ENCODE data around the gene LMBR1. TPM values are rescaled to one million over a fixed set of nuclear protein-coding genes. Genes with fewer than 3 reads are reported as not detected.

The LMBR1 gene
- total and polyA plus RNA-seq, 2 donors (not counting 1 experiment from before 2014, with no cell fraction given): 30.8 to 41.6 TPM

GRCh38 chr7:156895024-156895780, 2.2 kb upstream of the LMBR1 start:
- Histone ChIP-seq H3K27ac (ENCODE audit: insufficient read depth, low read length) (no peak overlapping the region), H3K9ac (ENCODE audit: insufficient read depth, low read length) (no peak overlapping the region), H2AFZ (ENCODE audit: low read length) (no peak overlapping the region), H3K4me3 (replicated peaks in 1 of 4; ENCODE audit: control extremely low read depth in 1 of 4, insufficient read depth in 1 of 4, low read depth in 3 of 4, low read length in 4 of 4) (no peak overlapping the region), H4K20me1 (ENCODE audit: control insufficient read depth, extremely low read depth, insufficient read depth, low read length) (no peaks in the 10 kb centered on the region), H3K4me2 (ENCODE audit: extremely low read depth, insufficient read depth, low read length) (no peak overlapping the region), H3K4me1 (ENCODE audit: control insufficient read depth, extremely low read depth, insufficient read depth, low read length) (peaks cover 3% of the 10 kb centered on the region), H3K36me3 (ENCODE audit: control insufficient read depth, insufficient read depth, low read length) (no peaks in the 10 kb centered on the region), H3K9me3 (ENCODE audit: control insufficient read depth, insufficient read depth, low read depth, low read length) (no peaks in the 10 kb centered on the region), H3K79me2 (ENCODE audit: control insufficient read depth, insufficient read depth, low read length) (peaks cover 7% of the 10 kb centered on the region), H3K27me3 (ENCODE audit: control insufficient read depth, insufficient read depth, low read length) (no peaks in the 10 kb centered on the region)
- no peak for DNase-seq (ENCODE audit: low read depth in 2 of 2)
- TF ChIP-seq EZH2 (IDR thresholded peaks at IDR 0.05; ENCODE audit: low read length, missing control alignments) (no peak), CTCF (conservative IDR thresholded peaks at IDR 0.05 in 1 of 2, IDR thresholded peaks at IDR 0.05 in 1 of 2; ENCODE audit: low read depth in 1 of 2, low read length in 2 of 2) (no peak)

DNA sequence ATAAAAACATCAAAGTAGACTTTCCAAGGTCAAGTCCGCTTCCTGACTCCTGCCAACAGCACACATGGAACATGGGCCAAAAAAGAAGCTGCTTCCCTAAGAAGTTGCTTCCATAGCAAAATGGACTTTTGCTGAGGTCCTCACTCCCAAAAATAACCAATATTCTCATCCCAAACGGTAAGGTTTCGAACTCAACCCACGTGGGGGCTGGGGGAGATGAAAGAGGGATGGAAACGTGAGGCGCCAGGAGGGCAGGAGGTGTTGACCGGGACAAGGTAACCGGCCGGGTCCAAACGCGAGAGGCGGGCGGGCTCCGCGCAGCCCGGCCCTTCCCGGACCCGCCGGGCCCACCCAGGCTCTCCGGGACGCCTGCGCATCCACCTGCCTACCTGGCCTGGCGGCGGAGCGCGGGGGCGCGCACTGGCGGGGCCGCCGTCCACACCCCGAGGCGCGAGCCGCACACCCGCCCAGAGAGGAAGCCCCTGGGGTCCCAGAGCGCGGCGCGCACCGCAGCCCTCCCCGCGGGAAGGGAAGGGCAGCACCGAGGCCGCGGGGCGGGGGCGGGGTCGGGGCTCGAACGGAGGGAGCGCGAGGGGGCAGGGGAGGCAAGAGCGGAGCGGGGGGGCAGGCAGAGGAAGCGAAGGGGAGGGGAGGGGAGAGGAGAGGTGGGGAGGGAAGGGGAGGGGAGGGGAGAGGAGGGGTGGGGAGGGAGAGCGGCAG, 742 bp downstream of the LMBR1 start:
- peak in 1 of 2 donors; percentile 19 for DNase-seq (ENCODE audit: low read depth in 2 of 2)
- peak overlapping the region; percentile 57 for H3K9ac ChIP-seq (ENCODE audit: insufficient read depth, low read length)

More for the DNA sequence above, 742 bp downstream of the LMBR1 start:
- H3K9me3 ChIP-seq (ENCODE audit: control insufficient read depth, insufficient read depth, low read depth, low read length): no peaks in the 10 kb centered on the region
- peak overlapping the region; percentile 99 for H3K4me2 ChIP-seq (ENCODE audit: extremely low read depth, insufficient read depth, low read length)
- peak overlapping the region; percentile 58 for H2AFZ ChIP-seq (ENCODE audit: low read length)
- no peaks in the 10 kb centered on the region for H4K20me1 ChIP-seq (ENCODE audit: control insufficient read depth, extremely low read depth, insufficient read depth, low read length)
- H3K27me3 ChIP-seq (ENCODE audit: control insufficient read depth, insufficient read depth, low read length): no peaks in the 10 kb centered on the region
- H3K79me2 ChIP-seq (ENCODE audit: control insufficient read depth, insufficient read depth, low read length): peaks cover 7% of the 10 kb centered on the region
- H3K4me1 ChIP-seq (ENCODE audit: control insufficient read depth, extremely low read depth, insufficient read depth, low read length): peaks cover 3% of the 10 kb centered on the region
- peak overlapping the region; percentile 75 to 85 (median 82) for H3K4me3 ChIP-seq (replicated peaks in 1 of 4; ENCODE audit: control extremely low read depth in 1 of 4, insufficient read depth in 1 of 4, low read depth in 3 of 4, low read length in 4 of 4)
- H3K36me3 ChIP-seq (ENCODE audit: control insufficient read depth, insufficient read depth, low read length): no peaks in the 10 kb centered on the region
- peak overlapping the region; percentile 1 for H3K27ac ChIP-seq (ENCODE audit: insufficient read depth, low read length)
- no peak for TF ChIP-seq EZH2 (IDR thresholded peaks at IDR 0.05; ENCODE audit: low read length, missing control alignments)
- no peak for TF ChIP-seq CTCF (conservative IDR thresholded peaks at IDR 0.05 in 1 of 2, IDR thresholded peaks at IDR 0.05 in 1 of 2; ENCODE audit: low read depth in 1 of 2, low read length in 2 of 2)

Data from fibroblast of lung (primary cell).